IMR-90 (cell line): ENCODE results near the gene ALPP. TPM values are rescaled to one million over a fixed set of nuclear protein-coding genes. Genes with fewer than 3 reads are reported as not detected.

ENCODE experiments used
- ATAC-seq: fragments of 200-7000 bp; cut with Tn5 transposase; 2 replicates; pipeline ENCODE4 v1.9.1; 2020; ENCODE audit warnings: low read depth, mild to moderate bottlenecking, moderate library complexity
- BruUV-seq: library from RNA; stranded (reverse); fragments of 400-500 nt; replicated peaks from 2 replicates; lab custom pipeline; 2021; lab: Mats Ljungman, UMichigan
- CTCF ChIA-PET: fragments of 300-600 bp; formaldehyde crosslinking; extraction: SDS; loops from one replicate; lab custom pipeline; 2021; ENCODE audit warnings: antibody characterized with exemption; lab: Yijun Ruan, JAX
- POLR2A ChIA-PET: fragments of 300-600 bp; sonication (Branson Sonifier 250); formaldehyde crosslinking; loops from one replicate; lab custom pipeline; 2022; ENCODE audit warnings: antibody characterized with exemption; ENCODE audit not compliant: unreplicated experiment; lab: Charles Lee
- DNase-seq: peaks from one replicate; pipeline ENCODE4 v3.0.0; 2013
- H2AFZ ChIP-seq: replicated peaks from 2 replicates; pipeline ENCODE3; 2013; ENCODE audit warnings: low read length, mild to moderate bottlenecking; ENCODE audit not compliant: poor library complexity
- H2AK5ac ChIP-seq: 2 replicates; pipeline ENCODE4 v1.6.1; 2013; ENCODE audit warnings: low read depth, low read length, inconsistent platforms
- H2AK9ac ChIP-seq: replicated peaks from 2 replicates; pipeline ENCODE3; 2013; ENCODE audit warnings: mild to moderate bottlenecking, low read depth, low read length, moderate library complexity; ENCODE audit not compliant: poor library complexity
- H2BK120ac ChIP-seq: 2 replicates; pipeline ENCODE4 v1.6.1; 2013; ENCODE audit warnings: low read depth, low read length, inconsistent platforms
- H2BK15ac ChIP-seq: 3 replicates; pipeline ENCODE4 v1.6.1; 2013; ENCODE audit warnings: low read depth, low read length, inconsistent platforms
- H2BK20ac ChIP-seq: 2 replicates; pipeline ENCODE4 v1.6.1; 2013; ENCODE audit warnings: low read depth, mild to moderate bottlenecking, inconsistent platforms, low read length, moderate library complexity
- H2BK5ac ChIP-seq: 2 replicates; pipeline ENCODE4 v1.6.1; 2013; ENCODE audit warnings: mild to moderate bottlenecking, low read depth, low read length, inconsistent platforms; ENCODE audit not compliant: poor library complexity, severe bottlenecking
- H3K14ac ChIP-seq: replicated peaks from 2 replicates; pipeline ENCODE4 v1.6.1; 2013; ENCODE audit warnings: low read depth, low read length, inconsistent platforms
- H3K18ac ChIP-seq: 2 replicates; pipeline ENCODE4 v1.6.1; 2013; ENCODE audit warnings: low read depth, low read length, control low read depth
- H3K23ac ChIP-seq: 2 replicates; pipeline ENCODE4 v1.6.1; 2013; ENCODE audit warnings: low read depth, low read length, inconsistent platforms
- H3K27ac ChIP-seq: 2 replicates; pipeline ENCODE4 v1.5.1; 2013; ENCODE audit warnings: mild to moderate bottlenecking, control low read depth, low read length; ENCODE audit not compliant: insufficient read depth
- H3K27me3 ChIP-seq: 2 replicates; pipeline ENCODE4 v1.6.1; 2013; ENCODE audit warnings: low read length; ENCODE audit not compliant: control insufficient read depth, insufficient read depth
- H3K36me3 ChIP-seq: 2 replicates; pipeline ENCODE4 v1.6.1; 2013; ENCODE audit warnings: low read length, mixed read lengths; ENCODE audit not compliant: control insufficient read depth, insufficient read depth
- H3K4ac ChIP-seq: 2 replicates; pipeline ENCODE4 v1.6.1; 2013; ENCODE audit warnings: low read depth, low read length, inconsistent platforms
- H3K4me1 ChIP-seq: 2 replicates; pipeline ENCODE4 v1.6.1; 2013; ENCODE audit warnings: low read length, mixed read lengths; ENCODE audit not compliant: control insufficient read depth, insufficient read depth
- H3K4me2 ChIP-seq: 2 replicates; pipeline ENCODE4 v1.6.1; 2013; ENCODE audit warnings: low read depth, mild to moderate bottlenecking, control low read depth, low read length, moderate library complexity
- H3K4me3 ChIP-seq: 2 replicates; pipeline ENCODE4 v1.5.1; 2013; ENCODE audit warnings: low read depth, mild to moderate bottlenecking, control low read depth, low read length, moderate library complexity; ENCODE audit not compliant: insufficient read depth
- H3K56ac ChIP-seq: 2 replicates; pipeline ENCODE4 v1.6.1; 2013; ENCODE audit warnings: low read length, inconsistent platforms; ENCODE audit not compliant: insufficient read depth; ENCODE audit errors: extremely low read depth
- H3K79me1 ChIP-seq, 2 experiments: 2 replicates each; pipeline ENCODE4 v1.6.1; 2013; ENCODE audit warnings: low read length in 2 of 2, inconsistent platforms in 1 of 2, low read depth in 1 of 2
- H3K9ac ChIP-seq: 2 replicates; pipeline ENCODE4 v1.6.1; 2013; ENCODE audit warnings: low read depth, low read length, control low read depth
- H3K9me1 ChIP-seq: 2 replicates; pipeline ENCODE4 v1.6.1; 2013; ENCODE audit warnings: low read length, inconsistent platforms; ENCODE audit not compliant: insufficient read depth
- H3K9me3 ChIP-seq: 2 replicates; pipeline ENCODE4 v1.6.1; 2013; ENCODE audit warnings: low read length; ENCODE audit not compliant: control insufficient read depth, insufficient read depth
- H4K20me1 ChIP-seq: 2 replicates; pipeline ENCODE4 v1.6.1; 2013; ENCODE audit warnings: low read length, inconsistent platforms; ENCODE audit not compliant: insufficient read depth
- H4K5ac ChIP-seq: 2 replicates; pipeline ENCODE4 v1.6.1; 2013; ENCODE audit warnings: mild to moderate bottlenecking, low read depth, low read length, control low read depth
- H4K8ac ChIP-seq, 2 experiments: 2 replicates each; pipeline ENCODE4 v1.6.1; 2013; ENCODE audit warnings: low read depth in 2 of 2, low read length in 2 of 2, control low read depth in 1 of 2, inconsistent platforms in 1 of 2
- H4K91ac ChIP-seq: 2 replicates; pipeline ENCODE4 v1.6.1; 2013; ENCODE audit warnings: low read depth, low read length, inconsistent platforms; ENCODE audit not compliant: insufficient read depth
- BHLHE40 ChIP-seq: fragments of 150-350 bp; IDR thresholded peaks from 2 replicates; pipeline ENCODE4 v1.6.1; 2016; ENCODE audit warnings: mild to moderate bottlenecking, low read depth, low read length
- CEBPB ChIP-seq: IDR thresholded peaks from 2 replicates; pipeline ENCODE4 v1.6.1; 2012; ENCODE audit warnings: low read depth, low read length, improper control_type of control experiment
- FOS ChIP-seq: fragments of 150-350 bp; IDR thresholded peaks from 2 replicates; pipeline ENCODE4 v1.6.1; 2016; ENCODE audit warnings: low read depth, low read length
- NFE2L2 ChIP-seq: fragments of 150-350 bp; IDR thresholded peaks from 2 replicates; pipeline ENCODE4 v1.6.1; 2016; ENCODE audit warnings: low read depth, mild to moderate bottlenecking, low read length
- POLR2A ChIP-seq: IDR thresholded peaks from 2 replicates; pipeline ENCODE4 v1.6.1; 2012; ENCODE audit warnings: mild to moderate bottlenecking, low read depth, low read length
- RCOR1 ChIP-seq: IDR thresholded peaks from 2 replicates; pipeline ENCODE4 v1.6.1; 2012; ENCODE audit warnings: mild to moderate bottlenecking, low read length, improper control_type of control experiment; ENCODE audit not compliant: insufficient replicate concordance
- SMC3 ChIP-seq: fragments of 150-350 bp; IDR thresholded peaks from 2 replicates; pipeline ENCODE4 v1.6.1; 2016; ENCODE audit warnings: low read depth, mild to moderate bottlenecking, antibody characterized with exemption, low read length, moderate library complexity
- WGBS, 2 experiments: methylation state at CpG; one replicate each; pipeline versions ENCODE4 v1.1.5 to v1.1.7; 2013; ENCODE audit warnings: missing lambda C conversion rate in 2 of 2; ENCODE audit not compliant: insufficient read length in 1 of 2; ENCODE audit errors: extremely low coverage in 2 of 2; 5-methylcytosine and 5-hydroxymethylcytosine counted together
- dilution Hi-C: fragments of 300-500 bp; cut with HindIII; formaldehyde crosslinking; loops from one replicate; pipeline ENCODE4 v1.14.3; 2018; ENCODE audit warnings: low sequenced_read_pairs; ENCODE audit not compliant: unreplicated experiment
- in situ Hi-C: fragments of 300-500 bp; cut with MboI; formaldehyde crosslinking; loops from 3 replicates; pipeline ENCODE4 v1.14.3; 2019; ENCODE audit warnings: low sequenced_read_pairs, inconsistent platforms, mixed read lengths
- intact Hi-C: fragments of 100-400 bp; cut with micrococcal nuclease; formaldehyde crosslinking; loops from 2 replicates; pipeline ENCODE4 v1.10.0; 2022
- polyA plus RNA-seq, 3 experiments: library from polyadenylated mRNA; depleted of rRNA; stranded (reverse); fragments of >200 nt; gene quantifications; 2 replicates each; pipeline ENCODE4 v1.2.3, GENCODE V29; 2012; ENCODE audit warnings: low replicate concordance in 1 of 3
- total RNA-seq: library from RNA; depleted of rRNA; stranded (reverse); fragments of >200 nt; gene quantifications from 2 replicates; pipeline ENCODE4 v1.2.3, GENCODE V29; 2012
- TF ChIP-seq, protein P1 (sequence below): conservative IDR thresholded peaks from 2 replicates; pipeline ENCODE4 v1.5.1; 2012; ENCODE audit warnings: mild to moderate bottlenecking, low read depth, low read length, improper control_type of control experiment

Gene ALPP
- total and polyA plus RNA-seq, 2 of the 4 experiments (the other 2 are of a cell fraction), result not detected

DNA sequence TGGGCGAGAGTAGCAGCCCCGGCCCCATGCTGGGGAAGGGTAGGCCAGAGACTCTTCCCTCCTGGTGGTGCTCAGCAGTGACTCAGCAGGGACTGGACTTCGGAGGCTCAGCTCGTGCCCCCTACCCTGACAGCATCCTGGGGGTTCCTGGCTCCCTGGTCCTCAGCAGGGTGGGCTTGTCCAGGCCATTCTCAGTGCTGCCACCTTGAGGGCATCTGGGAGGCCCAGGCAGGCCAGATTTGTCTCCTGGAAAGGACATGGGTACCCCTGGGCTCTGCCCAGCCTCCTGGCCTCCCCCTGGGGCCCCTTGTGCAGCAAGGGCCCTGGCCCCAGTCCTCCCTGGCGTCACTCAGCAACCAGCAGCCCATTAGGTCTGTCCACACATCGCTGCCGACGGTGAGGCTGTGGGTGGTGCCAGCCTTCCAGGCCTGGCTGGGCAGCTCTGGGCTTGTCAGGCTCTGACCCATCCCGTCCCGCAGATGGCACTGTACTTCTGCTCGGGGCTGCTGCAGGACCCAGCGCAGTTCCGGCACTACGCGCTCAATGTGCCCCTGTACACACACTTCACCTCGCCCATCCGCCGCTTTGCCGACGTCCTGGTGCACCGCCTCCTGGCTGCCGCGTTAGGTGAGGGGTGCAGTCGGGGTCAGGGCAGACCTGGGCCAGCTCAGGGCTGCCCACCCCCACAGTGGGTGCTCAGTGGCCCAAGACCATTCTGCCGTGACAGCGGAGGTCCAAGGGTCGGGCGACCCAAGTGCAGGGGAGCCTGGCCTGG is 45.0 kb upstream of the ALPP start:
- POLR2A ChIA-PET, result no interaction called here
- Histone ChIP-seq H4K5ac (no peak overlapping the region), H3K4me3 (no peak overlapping the region), H3K4ac (no peak overlapping the region), H3K23ac (no peak overlapping the region), H2BK5ac (no peak overlapping the region), H3K9ac (no peak overlapping the region), H4K91ac (no peak overlapping the region), H4K20me1 (no peaks in the 10 kb centered on the region; the same call in 1 of the 2 replicates), H2BK120ac (no peak overlapping the region), H3K4me1 (no peaks in the 10 kb centered on the region), H3K79me1 (no peaks in the 10 kb centered on the region), H3K56ac (no peak overlapping the region), H3K4me2 (no peak overlapping the region), H2AK5ac (no peak overlapping the region), H2BK20ac (no peak overlapping the region), H3K36me3 (no peaks in the 10 kb centered on the region), H3K9me1 (no peaks in the 10 kb centered on the region), H3K27me3 (no peaks in the 10 kb centered on the region), H2AK9ac (peak overlapping the region; percentile 72), H2AFZ (no peak overlapping the region), H4K8ac (no peak overlapping the region), H3K9me3 (no peaks in the 10 kb centered on the region), H3K27ac (no peak overlapping the region), H3K14ac (no peak overlapping the region), H2BK15ac (no peak overlapping the region), H3K18ac (no peak overlapping the region)
- BruUV-seq, result no TSS peak
- intact Hi-C loops, result no loop called here
- dilution Hi-C loops, result no loop called here
- no peak for DNase-seq
- in situ Hi-C loops, result no loop called here
- TF ChIP-seq, protein P1, sequence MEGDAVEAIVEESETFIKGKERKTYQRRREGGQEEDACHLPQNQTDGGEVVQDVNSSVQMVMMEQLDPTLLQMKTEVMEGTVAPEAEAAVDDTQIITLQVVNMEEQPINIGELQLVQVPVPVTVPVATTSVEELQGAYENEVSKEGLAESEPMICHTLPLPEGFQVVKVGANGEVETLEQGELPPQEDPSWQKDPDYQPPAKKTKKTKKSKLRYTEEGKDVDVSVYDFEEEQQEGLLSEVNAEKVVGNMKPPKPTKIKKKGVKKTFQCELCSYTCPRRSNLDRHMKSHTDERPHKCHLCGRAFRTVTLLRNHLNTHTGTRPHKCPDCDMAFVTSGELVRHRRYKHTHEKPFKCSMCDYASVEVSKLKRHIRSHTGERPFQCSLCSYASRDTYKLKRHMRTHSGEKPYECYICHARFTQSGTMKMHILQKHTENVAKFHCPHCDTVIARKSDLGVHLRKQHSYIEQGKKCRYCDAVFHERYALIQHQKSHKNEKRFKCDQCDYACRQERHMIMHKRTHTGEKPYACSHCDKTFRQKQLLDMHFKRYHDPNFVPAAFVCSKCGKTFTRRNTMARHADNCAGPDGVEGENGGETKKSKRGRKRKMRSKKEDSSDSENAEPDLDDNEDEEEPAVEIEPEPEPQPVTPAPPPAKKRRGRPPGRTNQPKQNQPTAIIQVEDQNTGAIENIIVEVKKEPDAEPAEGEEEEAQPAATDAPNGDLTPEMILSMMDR, result peak; percentile 38; the same call in 1 of the 2 replicates
- no peak for TF ChIP-seq SMC3
- no peak for TF ChIP-seq CEBPB
- no peak for TF ChIP-seq NFE2L2
- no peak for TF ChIP-seq BHLHE40
- no peak for TF ChIP-seq FOS
- TF ChIP-seq RCOR1, result no peak
- TF ChIP-seq POLR2A, result no peak
- WGBS, 2 experiments, result 94% methylated on average over 16 of the region's 28 CpGs; no CpG with 5 or more reads in 1 of the 2 experiments
- CTCF ChIA-PET, result no interaction called here
- ATAC-seq, result 0 out of 2 replicates have a peak, but pooled peaks have one; percentile 36
